Upper lobe of left lung (tissue), 6 donors: Measurements from ENCODE around the gene PRSS2. TPM values are rescaled to one million over a fixed set of nuclear protein-coding genes. Genes with fewer than 3 reads are reported as not detected.

Experiments used
- ATAC-seq, 2 donors: fragments of 200-7000 bp; cut with Tn5 transposase; one replicate each; pipeline ENCODE4 v1.9.1; 2022; ENCODE audit warnings: mild to moderate bottlenecking in 2 of 2, moderate library complexity in 2 of 2; ENCODE audit not compliant: low FRiP score in 2 of 2
- DNase-seq, 2 donors: peaks; one replicate each; pipeline ENCODE4 v3.0.0-alpha.2; 2019 to 2020
- H3K27ac ChIP-seq, 4 donors: fragments of 200-600 bp; sonication (generic); one replicate each; pipeline ENCODE4 v1.5.1; 2016 to 2019
- H3K27me3 ChIP-seq, 4 donors: fragments of 200-600 bp; sonication (generic); one replicate each; pipeline ENCODE4 v1.5.1; 2017 to 2019
- H3K36me3 ChIP-seq, 4 donors: fragments of 200-600 bp; sonication (generic); one replicate each; pipeline ENCODE4 v1.5.1; 2016 to 2019
- H3K4me1 ChIP-seq, 4 donors: fragments of 200-600 bp; sonication (generic); one replicate each; pipeline ENCODE4 v1.5.1; 2018 to 2019
- H3K4me3 ChIP-seq, 4 donors: fragments of 200-600 bp; sonication (generic); one replicate each; pipeline ENCODE4 v1.5.1; 2017 to 2019; ENCODE audit warnings: mild to moderate bottlenecking in 2 of 4, moderate library complexity in 1 of 4
- H3K9me3 ChIP-seq, 4 donors: fragments of 200-600 bp; sonication (generic); one replicate each; pipeline ENCODE4 v1.5.1; 2018 to 2019
- EP300 ChIP-seq, 4 donors: sonication (generic); formaldehyde crosslinking; IDR thresholded peaks; one replicate each; pipeline ENCODE4 v1.5.1; 2017; ENCODE audit warnings: antibody characterized with exemption in 4 of 4, control low read depth in 2 of 4
- POLR2A ChIP-seq, 4 donors: fragments of 450-650 bp; IDR thresholded peaks; one replicate each; pipeline ENCODE4 v1.5.1; 2016 to 2017; ENCODE audit warnings: antibody characterized with exemption in 4 of 4, mild to moderate bottlenecking in 2 of 4
- POLR2AphosphoS5 ChIP-seq, 2 donors: sonication (generic); formaldehyde crosslinking; IDR thresholded peaks; one replicate each; pipeline ENCODE4 v1.5.1; 2017; ENCODE audit warnings: antibody characterized with exemption in 2 of 2
- WGBS, 2 donors: methylation state at CpG; one replicate each; pipeline ENCODE4 v1.1.5; 2017 to 2018; 5-methylcytosine and 5-hydroxymethylcytosine counted together
- total RNA-seq, 6 donors: library from RNA; depleted of rRNA in 4 of 6; stranded (reverse); fragments of >200 nt in 4 of 6; gene quantifications; one replicate each; pipeline versions ENCODE4 v1.1.0 to v1.2.1, GENCODE V29; 2016 to 2021
- TF ChIP-seq, protein P1 (sequence below), 6 experiments: fragments of 450-650 bp in 4 of 6; fragments of 200-600 bp in 2 of 6; sonication (generic) in 2 of 6; IDR thresholded peaks; one replicate each; pipeline ENCODE4 v1.5.1; 2016 to 2019; ENCODE audit warnings: antibody characterized with exemption in 6 of 6
- donor health status: DM: no; HTN: no; CAD: no; lungs with moderate emphysema.
- donor health status: DM: no; HTN: yes; CAD: no; lungs with severe emphysema.

PRSS2 gene
- total RNA-seq, 6 donors from 2014 or later, result 34.2 to 64.5 TPM; not detected in 4

DNA sequence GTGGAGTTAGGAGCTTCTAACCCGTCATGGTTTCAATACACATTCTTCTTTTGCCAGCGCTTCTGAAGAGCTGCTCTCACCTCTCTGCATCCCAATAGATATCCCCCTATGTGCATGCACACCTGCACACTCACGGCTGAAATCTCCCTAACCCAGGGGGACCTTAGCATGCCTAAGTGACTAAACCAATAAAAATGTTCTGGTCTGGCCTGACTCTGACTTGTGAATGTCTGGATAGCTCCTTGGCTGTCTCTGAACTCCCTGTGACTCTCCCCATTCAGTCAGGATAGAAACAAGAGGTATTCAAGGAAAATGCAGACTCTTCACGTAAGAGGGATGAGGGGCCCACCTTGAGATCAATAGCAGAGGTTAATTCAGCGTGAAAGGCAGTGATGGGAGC, 22.4 kb downstream of the PRSS2 start:
- peaks cover 0 to 25% (median 15%) of the 10 kb centered on the region in 4 donors for H3K27me3 ChIP-seq
- TF ChIP-seq POLR2AphosphoS5 (IDR thresholded peaks at IDR 0.05) (no peak), POLR2A (IDR thresholded peaks at IDR 0.05) (no peak), EP300 (IDR thresholded peaks at IDR 0.05) (no peak)
- TF ChIP-seq, protein P1, sequence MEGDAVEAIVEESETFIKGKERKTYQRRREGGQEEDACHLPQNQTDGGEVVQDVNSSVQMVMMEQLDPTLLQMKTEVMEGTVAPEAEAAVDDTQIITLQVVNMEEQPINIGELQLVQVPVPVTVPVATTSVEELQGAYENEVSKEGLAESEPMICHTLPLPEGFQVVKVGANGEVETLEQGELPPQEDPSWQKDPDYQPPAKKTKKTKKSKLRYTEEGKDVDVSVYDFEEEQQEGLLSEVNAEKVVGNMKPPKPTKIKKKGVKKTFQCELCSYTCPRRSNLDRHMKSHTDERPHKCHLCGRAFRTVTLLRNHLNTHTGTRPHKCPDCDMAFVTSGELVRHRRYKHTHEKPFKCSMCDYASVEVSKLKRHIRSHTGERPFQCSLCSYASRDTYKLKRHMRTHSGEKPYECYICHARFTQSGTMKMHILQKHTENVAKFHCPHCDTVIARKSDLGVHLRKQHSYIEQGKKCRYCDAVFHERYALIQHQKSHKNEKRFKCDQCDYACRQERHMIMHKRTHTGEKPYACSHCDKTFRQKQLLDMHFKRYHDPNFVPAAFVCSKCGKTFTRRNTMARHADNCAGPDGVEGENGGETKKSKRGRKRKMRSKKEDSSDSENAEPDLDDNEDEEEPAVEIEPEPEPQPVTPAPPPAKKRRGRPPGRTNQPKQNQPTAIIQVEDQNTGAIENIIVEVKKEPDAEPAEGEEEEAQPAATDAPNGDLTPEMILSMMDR (IDR thresholded peaks at IDR 0.05), result no peak

DNA sequence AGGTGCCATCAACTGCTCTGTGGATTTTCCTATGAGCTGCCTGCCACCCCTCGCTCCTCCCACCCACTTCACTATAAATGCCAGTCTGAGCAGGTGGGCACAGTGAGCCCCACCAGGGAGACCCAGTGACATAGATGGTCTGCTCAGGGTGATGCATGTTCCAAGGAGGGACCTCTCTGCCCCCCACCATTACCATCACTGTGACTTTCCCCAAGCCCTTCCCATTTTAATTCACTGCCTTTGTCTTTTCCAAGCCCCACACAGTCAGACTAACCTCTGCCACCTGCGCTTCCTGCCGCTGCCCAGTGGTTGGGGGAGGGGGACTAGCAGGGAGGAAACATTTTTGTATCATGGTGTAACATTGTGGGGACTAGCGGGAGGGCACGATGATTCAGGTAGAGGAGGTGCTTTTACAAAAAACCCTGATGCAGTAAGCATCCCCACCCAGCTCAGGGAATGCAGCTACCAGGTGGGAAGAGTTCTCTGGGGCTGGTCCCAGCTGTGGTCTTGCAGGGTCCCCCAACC, 24.6 kb downstream of the PRSS2 start:
- ATAC-seq (no peak), DNase-seq (no peak)
- Histone ChIP-seq H3K9me3 (no peaks in the 10 kb centered on the region), H3K4me1 (peaks cover 15 to 20% (median 18%) of the 10 kb centered on the region in 4 donors), H3K4me3 (no peak overlapping the region), H3K27me3 (peaks cover 0 to 26% (median 16%) of the 10 kb centered on the region in 4 donors), H3K27ac (no peak overlapping the region), H3K36me3 (no peaks in the 10 kb centered on the region)
- 32 to 40% methylated on average over 4 to 5 of the region's 5 CpGs for WGBS, 2 donors
- peak in 1 of 4 donors; percentile 19 for TF ChIP-seq POLR2A (IDR thresholded peaks at IDR 0.05)
- no peak for TF ChIP-seq EP300 (IDR thresholded peaks at IDR 0.05)
- TF ChIP-seq POLR2AphosphoS5 (IDR thresholded peaks at IDR 0.05), result no peak

More for the DNA sequence above, 22.4 kb downstream of the PRSS2 start:
- ATAC-seq (no peak), DNase-seq (no peak)
- Histone ChIP-seq H3K4me1 (peaks cover 15 to 20% (median 18%) of the 10 kb centered on the region in 4 donors), H3K4me3 (no peak overlapping the region), H3K9me3 (no peaks in the 10 kb centered on the region), H3K27ac (no peak overlapping the region), H3K36me3 (no peaks in the 10 kb centered on the region)
- WGBS, 2 donors, result 74 to 83% methylated on average over 5 of the region's 5 CpGs

GRCh38 chr7:142796001-142796500, 25.3 kb downstream of the PRSS2 start:
- H3K4me1 ChIP-seq, result peaks cover 15 to 20% (median 18%) of the 10 kb centered on the region in 4 donors
- no peaks in the 10 kb centered on the region for H3K36me3 ChIP-seq
- DNase-seq (no peak), ATAC-seq (no peak)
- H3K9me3 ChIP-seq, result no peaks in the 10 kb centered on the region
- H3K27ac ChIP-seq, result peak overlapping the region in 3 of 4 donors; percentile 65 to 82 (median 75)
- WGBS, 2 donors, result 32 to 38% methylated on average over 9 of the region's 9 CpGs
- H3K4me3 ChIP-seq, result peak overlapping the region in 3 of 4 donors; percentile 15 to 42 (median 36)
- TF ChIP-seq POLR2AphosphoS5 (IDR thresholded peaks at IDR 0.05), result no peak
- no peak for TF ChIP-seq EP300 (IDR thresholded peaks at IDR 0.05)
- TF ChIP-seq POLR2A (IDR thresholded peaks at IDR 0.05), result no peak
- TF ChIP-seq, protein P1 (IDR thresholded peaks at IDR 0.05), result no peak
- H3K27me3 ChIP-seq, result peaks cover 0 to 26% (median 16%) of the 10 kb centered on the region in 4 donors

DNA sequence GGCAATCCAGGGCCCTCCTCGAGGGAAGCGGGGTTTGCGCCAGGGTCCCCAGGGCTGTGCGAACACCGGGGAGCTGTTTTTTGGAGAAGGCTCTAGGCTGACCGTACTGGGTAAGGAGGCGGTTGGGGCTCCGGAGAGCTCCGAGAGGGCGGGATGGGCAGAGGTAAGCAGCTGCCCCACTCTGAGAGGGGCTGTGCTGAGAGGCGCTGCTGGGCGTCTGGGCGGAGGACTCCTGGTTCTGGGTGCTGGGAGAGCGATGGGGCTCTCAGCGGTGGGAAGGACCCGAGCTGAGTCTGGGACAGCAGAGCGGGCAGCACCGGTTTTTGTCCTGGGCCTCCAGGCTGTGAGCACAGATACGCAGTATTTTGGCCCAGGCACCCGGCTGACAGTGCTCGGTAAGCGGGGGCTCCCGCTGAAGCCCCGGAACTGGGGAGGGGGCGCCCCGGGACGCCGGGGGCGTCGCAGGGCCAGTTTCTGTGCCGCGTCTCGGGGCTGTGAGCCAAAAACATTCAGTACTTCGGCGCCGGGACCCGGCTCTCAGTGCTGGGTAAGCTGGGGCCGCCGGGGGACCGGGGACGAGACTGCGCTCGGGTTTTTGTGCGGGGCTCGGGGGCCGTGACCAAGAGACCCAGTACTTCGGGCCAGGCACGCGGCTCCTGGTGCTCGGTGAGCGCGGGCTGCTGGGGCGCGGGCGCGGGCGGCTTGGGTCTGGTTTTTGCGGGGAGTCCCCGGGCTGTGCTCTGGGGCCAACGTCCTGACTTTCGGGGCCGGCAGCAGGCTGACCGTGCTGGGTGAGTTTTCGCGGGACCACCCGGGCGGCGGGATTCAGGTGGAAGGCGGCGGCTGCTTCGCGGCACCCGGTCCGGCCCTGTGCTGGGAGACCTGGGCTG, 26.0 kb downstream of the PRSS2 start:
- DNase-seq (peak in 1 of 2 donors; percentile 86), ATAC-seq (peak in 1 of 2 donors; percentile 37)
- Histone ChIP-seq H3K4me1 (peaks cover 15 to 20% (median 18%) of the 10 kb centered on the region in 4 donors), H3K4me3 (peak overlapping the region in 3 of 4 donors; percentile 15 to 42 (median 36)), H3K9me3 (no peaks in the 10 kb centered on the region), H3K27me3 (peaks cover 0 to 26% (median 16%) of the 10 kb centered on the region in 4 donors), H3K36me3 (no peaks in the 10 kb centered on the region), H3K27ac (peak overlapping the region; percentile 61 to 82 (median 70))
- TF ChIP-seq POLR2A (IDR thresholded peaks at IDR 0.05) (no peak), POLR2AphosphoS5 (IDR thresholded peaks at IDR 0.05) (no peak), EP300 (IDR thresholded peaks at IDR 0.05) (no peak)
- TF ChIP-seq, protein P1 (IDR thresholded peaks at IDR 0.05), result no peak
- WGBS, 2 donors, result 10 to 12% methylated on average over 14 to 23 of the region's 74 CpGs
